Panc1 (cell line): ENCODE data around the gene PPP1R15B. TPM values are rescaled to one million over a fixed set of nuclear protein-coding genes. Genes with fewer than 3 reads are reported as not detected.

Experiments used
- ATAC-seq: fragments of 200-7000 bp; cut with Tn5 transposase; 2 replicates; pipeline ENCODE4 v1.9.1; 2020; ENCODE audit warnings: mild to moderate bottlenecking, moderate library complexity
- BruUV-seq: library from RNA; stranded (reverse); fragments of 400-500 nt; replicated peaks from 2 replicates; lab custom pipeline; 2021; lab: Mats Ljungman, UMichigan
- CTCF ChIA-PET: fragments of 300-600 bp; sonication (Branson Sonifier 250); formaldehyde crosslinking; loops from one replicate; lab custom pipeline; 2022; ENCODE audit warnings: antibody characterized with exemption; lab: Charles Lee
- POLR2A ChIA-PET: fragments of 300-600 bp; sonication (Branson Sonifier 250); formaldehyde crosslinking; loops from one replicate; lab custom pipeline; 2022; ENCODE audit warnings: antibody characterized with exemption; lab: Charles Lee
- DNase-seq: peaks from one replicate; pipeline ENCODE4 v3.0.0-alpha.2; 2010; ENCODE audit warnings: low read depth, low spot score
- H3K27ac ChIP-seq: 2 replicates; pipeline ENCODE4 v1.5.1; 2011; ENCODE audit warnings: mild to moderate bottlenecking, low read length, inconsistent platforms
- H3K27me3 ChIP-seq: fragments of 200-500 bp; sonication (Bioruptor generic); 2 replicates; pipeline ENCODE4 v1.6.0; 2014; ENCODE audit warnings: low read length, inconsistent platforms; ENCODE audit not compliant: control insufficient read depth, insufficient read depth
- H3K36me3 ChIP-seq: fragments of 200-500 bp; sonication (Bioruptor generic); 2 replicates; pipeline ENCODE4 v1.5.1; 2014; ENCODE audit warnings: inconsistent platforms, mild to moderate bottlenecking, low read length, moderate library complexity; ENCODE audit not compliant: control insufficient read depth, insufficient read depth
- H3K4me1 ChIP-seq: 2 replicates; pipeline ENCODE4 v1.5.1; 2011; ENCODE audit warnings: inconsistent platforms, mild to moderate bottlenecking, low read length, moderate library complexity; ENCODE audit not compliant: control insufficient read depth, insufficient read depth
- H3K4me3 ChIP-seq, 2 experiments: 2 replicates each; pipeline ENCODE4 v1.5.1; 2011 to 2012; ENCODE audit warnings: low read depth in 2 of 2, low read length in 2 of 2, mild to moderate bottlenecking in 2 of 2, inconsistent platforms in 1 of 2, moderate library complexity in 1 of 2
- H3K9me3 ChIP-seq: fragments of 200-500 bp; sonication (Bioruptor generic); 2 replicates; pipeline ENCODE4 v1.5.1; 2014; ENCODE audit warnings: low read depth, mild to moderate bottlenecking, inconsistent platforms, low read length, moderate library complexity; ENCODE audit not compliant: control insufficient read depth, insufficient read depth
- POLR2AphosphoS5 ChIP-seq: IDR thresholded peaks from 2 replicates; pipeline ENCODE4 v1.6.1; 2012; ENCODE audit warnings: mild to moderate bottlenecking, low read depth, low read length, moderate library complexity
- REST ChIP-seq, 2 experiments: IDR thresholded peaks; 2 replicates each; pipeline ENCODE4 v1.6.1; 2011 to 2012; ENCODE audit warnings: low read depth in 2 of 2, control low read depth in 1 of 2, low read length in 1 of 2, mild to moderate bottlenecking in 1 of 2, moderate library complexity in 1 of 2; ENCODE audit not compliant: insufficient read depth in 1 of 2
- SIN3A ChIP-seq: IDR thresholded peaks from 2 replicates; pipeline ENCODE4 v1.6.1; 2012; ENCODE audit warnings: low read depth, mild to moderate bottlenecking, low read length, moderate library complexity, borderline replicate concordance; ENCODE audit not compliant: insufficient read depth
- TCF7L2 ChIP-seq: IDR thresholded peaks from 2 replicates; pipeline ENCODE4 v1.6.1; 2011; ENCODE audit warnings: mild to moderate bottlenecking, low read depth, low read length, inconsistent platforms
- in situ Hi-C: cut with HindIII; loops from 2 replicates; pipeline ENCODE4 v1.10.0; 2016; ENCODE audit warnings: low sequenced_read_pairs, low pct_unique_long_range_greater_than_20kb
- intact Hi-C: fragments of 100-400 bp; cut with micrococcal nuclease; formaldehyde crosslinking; loops from one replicate; pipeline ENCODE4 v1.10.0; 2022; ENCODE audit not compliant: unreplicated experiment
- total RNA-seq: library from RNA; stranded (reverse); gene quantifications from one replicate; pipeline ENCODE4 v1.2.1, GENCODE V29; 2021; ENCODE audit not compliant: unreplicated experiment
- TF ChIP-seq, protein P1 (sequence below): fragments of 450-650 bp; IDR thresholded peaks from 2 replicates; pipeline ENCODE4 v1.5.1; 2017; ENCODE audit warnings: mild to moderate bottlenecking

The PPP1R15B gene
- total RNA-seq, 1 experiment from 2014 or later, result 51.1 TPM

DNA sequence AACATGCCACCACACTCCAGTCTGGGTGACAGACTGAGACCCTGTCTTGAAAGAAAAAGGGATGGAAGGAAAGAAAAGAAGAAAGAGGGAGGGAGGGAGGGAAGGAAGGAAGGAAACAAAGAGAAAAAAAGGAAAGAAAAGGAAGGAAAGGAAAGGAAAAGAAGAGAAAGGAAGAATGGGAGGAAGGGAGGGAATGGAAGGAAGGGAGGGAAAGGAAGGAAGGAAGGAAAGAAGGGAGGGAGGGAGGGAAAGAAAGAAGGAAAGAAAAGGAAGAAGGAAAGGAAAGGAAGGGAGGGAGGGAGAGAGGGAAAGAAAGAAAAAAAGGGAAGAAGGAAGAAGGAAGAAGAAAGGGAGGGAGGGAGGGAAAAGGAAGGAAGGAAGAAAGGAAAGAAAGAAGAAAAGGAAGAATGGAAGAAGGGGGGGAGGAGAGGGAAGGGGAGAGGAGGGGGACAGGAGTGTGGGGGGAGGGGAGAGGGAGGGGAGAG lies 5.0 kb upstream of the PPP1R15B start:
- TF ChIP-seq POLR2AphosphoS5, result no peak
- no peak for TF ChIP-seq SIN3A
- no peak for TF ChIP-seq REST (IDR thresholded peaks at IDR 0.05; ENCODE audit: insufficient read depth in 1 of 2, low read depth in 2 of 2, low read length in 1 of 2)
- TF ChIP-seq, protein P1, sequence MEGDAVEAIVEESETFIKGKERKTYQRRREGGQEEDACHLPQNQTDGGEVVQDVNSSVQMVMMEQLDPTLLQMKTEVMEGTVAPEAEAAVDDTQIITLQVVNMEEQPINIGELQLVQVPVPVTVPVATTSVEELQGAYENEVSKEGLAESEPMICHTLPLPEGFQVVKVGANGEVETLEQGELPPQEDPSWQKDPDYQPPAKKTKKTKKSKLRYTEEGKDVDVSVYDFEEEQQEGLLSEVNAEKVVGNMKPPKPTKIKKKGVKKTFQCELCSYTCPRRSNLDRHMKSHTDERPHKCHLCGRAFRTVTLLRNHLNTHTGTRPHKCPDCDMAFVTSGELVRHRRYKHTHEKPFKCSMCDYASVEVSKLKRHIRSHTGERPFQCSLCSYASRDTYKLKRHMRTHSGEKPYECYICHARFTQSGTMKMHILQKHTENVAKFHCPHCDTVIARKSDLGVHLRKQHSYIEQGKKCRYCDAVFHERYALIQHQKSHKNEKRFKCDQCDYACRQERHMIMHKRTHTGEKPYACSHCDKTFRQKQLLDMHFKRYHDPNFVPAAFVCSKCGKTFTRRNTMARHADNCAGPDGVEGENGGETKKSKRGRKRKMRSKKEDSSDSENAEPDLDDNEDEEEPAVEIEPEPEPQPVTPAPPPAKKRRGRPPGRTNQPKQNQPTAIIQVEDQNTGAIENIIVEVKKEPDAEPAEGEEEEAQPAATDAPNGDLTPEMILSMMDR, result no peak
- Histone ChIP-seq H3K36me3 (no peaks in the 10 kb centered on the region), H3K27ac (peak overlapping the region; percentile 96), H3K4me3 (no peak overlapping the region), H3K4me1 (peaks cover 56% of the 10 kb centered on the region), H3K9me3 (no peaks in the 10 kb centered on the region), H3K27me3 (no peaks in the 10 kb centered on the region)
- no TSS peak for BruUV-seq
- DNase-seq (no peak), ATAC-seq (peak; percentile 1; the same call in 1 of the 2 replicates)
- ChIA-PET CTCF (interaction anchor here (1.1 kb wide), 1 partner anchor 14 kb away, joined by 6 read pairs; no protein-coding TSS in a partner anchor), POLR2A (interaction anchor here (1.0 kb wide), 1 partner anchor 14 kb away, joined by 3 read pairs; no protein-coding TSS in a partner anchor)
- intact Hi-C loops (no loop called here), in situ Hi-C loops (no loop called here)

DNA sequence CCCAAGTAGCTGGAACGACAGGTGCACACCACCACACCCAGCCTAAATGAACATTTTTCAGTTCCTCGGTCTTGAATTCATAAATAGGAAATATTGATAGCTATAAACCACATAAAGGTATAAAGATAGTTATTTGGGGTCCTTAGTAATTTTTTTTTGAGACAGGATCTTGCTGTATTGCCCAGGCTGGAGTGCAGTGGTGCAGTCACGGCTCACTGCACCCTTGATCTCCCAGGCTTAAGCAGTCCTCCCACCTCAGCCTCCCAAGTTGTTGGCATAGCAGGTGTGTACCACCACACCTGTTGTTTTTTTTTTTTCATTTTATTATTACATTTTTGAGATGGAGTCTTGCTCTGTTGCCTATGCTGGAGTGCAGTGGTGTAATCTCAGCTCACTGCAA lies 3.7 kb upstream of the PPP1R15B start:
- Histone ChIP-seq H3K36me3 (peaks cover 7% of the 10 kb centered on the region; the same call in 1 of the 2 replicates), H3K4me1 (peaks cover 52% of the 10 kb centered on the region), H3K9me3 (no peaks in the 10 kb centered on the region), H3K27ac (peak overlapping the region; percentile 87; the same call in 1 of the 2 replicates), H3K4me3 (no peak overlapping the region), H3K27me3 (no peaks in the 10 kb centered on the region)
- CTCF ChIA-PET, result no interaction called here
- POLR2A ChIA-PET, result interaction anchor here (0.6 to 0.8 kb wide), 2 partner anchors 33 to 63 kb away, joined by 7 to 10 read pairs; no protein-coding TSS in a partner anchor
- ATAC-seq (no peak), DNase-seq (no peak)
- in situ Hi-C loops, result no loop called here
- intact Hi-C loops, result no loop called here
- BruUV-seq, result no TSS peak
- no peak for TF ChIP-seq TCF7L2
- TF ChIP-seq, protein P1, result no peak
- no peak for TF ChIP-seq SIN3A
- no peak for TF ChIP-seq REST (IDR thresholded peaks at IDR 0.05; ENCODE audit: insufficient read depth in 1 of 2, low read depth in 2 of 2, low read length in 1 of 2)
- TF ChIP-seq POLR2AphosphoS5, result no peak
